HFFc6 (cell line): ENCODE measurements around the gene QKI. TPM values are rescaled to one million over a fixed set of nuclear protein-coding genes. Genes with fewer than 3 reads are reported as not detected.

Experiments used
- DNase-seq: peaks from one replicate; pipeline ENCODE4 v3.0.0-alpha.2; 2018
- H3K27ac Mint-ChIP-seq: 2 replicates; pipeline ENCODE4 v1.8.0; 2020; ENCODE audit warnings: mild to moderate bottlenecking, mixed read lengths
- H3K27me3 Mint-ChIP-seq: 2 replicates; pipeline ENCODE4 v1.8.0; 2021; ENCODE audit warnings: mild to moderate bottlenecking, moderate library complexity, mixed read lengths; ENCODE audit not compliant: insufficient read depth
- H3K36me3 Mint-ChIP-seq: 2 replicates; pipeline ENCODE4 v1.8.0; 2021; ENCODE audit warnings: low read depth, mixed read lengths
- H3K4me1 Mint-ChIP-seq: 2 replicates; pipeline ENCODE4 v1.8.0; 2020; ENCODE audit warnings: low read depth, mixed read lengths
- H3K4me3 Mint-ChIP-seq: 2 replicates; pipeline ENCODE4 v1.8.0; 2020; ENCODE audit warnings: mild to moderate bottlenecking, moderate library complexity, mixed read lengths
- H3K9me3 Mint-ChIP-seq: 2 replicates; pipeline ENCODE4 v1.8.0; 2020; ENCODE audit warnings: mild to moderate bottlenecking, mixed read lengths
- CTCF ChIP-seq: fragments of 200-600 bp; sonication (generic); IDR thresholded peaks from 2 replicates; pipeline ENCODE4 v1.5.0; 2021; ENCODE audit warnings: antibody characterized with exemption, mild to moderate bottlenecking
- total RNA-seq, 6 experiments: library from RNA; stranded (reverse); fragmentation: NEBNext Ultra II Directional; extraction: Animal tissue kit (Norgen Biotek cat#: 25700); gene quantifications; 2 replicates in 1 of 6; 3 replicates in 5 of 6; pipeline ENCODE4 v1.2.3, GENCODE V29; 2021

The QKI gene
- total RNA-seq, 6 experiments from 2014 or later: 71.3 to 90.5 (median 85.1) TPM

GRCh38 chr6:163402616-163403015, 11.9 kb upstream of the QKI start:
- TF ChIP-seq CTCF: no peak
- Mint-ChIP-seq H3K4me1 (peaks cover 15% of the 10 kb centered on the region), H3K27ac (no peak overlapping the region), H3K4me3 (no peak overlapping the region), H3K9me3 (no peaks in the 10 kb centered on the region), H3K36me3 (no peaks in the 10 kb centered on the region), H3K27me3 (peaks cover 10% of the 10 kb centered on the region)
- no peak for DNase-seq

- Mint-ChIP-seq H3K9me3 (no peaks in the 10 kb centered on the region), H3K36me3 (no peaks in the 10 kb centered on the region), H3K4me3 (no peak overlapping the region), H3K4me1 (peaks cover 15% of the 10 kb centered on the region), H3K27me3 (peaks cover 4% of the 10 kb centered on the region), H3K27ac (no peak overlapping the region)
- DNase-seq: no peak
- TF ChIP-seq CTCF: no peak
Observed at GRCh38 chr6:163404825-163405265, 9.7 kb upstream of the QKI start.

- no peaks in the 10 kb centered on the region for H3K36me3 Mint-ChIP-seq
- peaks cover 15% of the 10 kb centered on the region for H3K4me1 Mint-ChIP-seq
- peaks cover 4% of the 10 kb centered on the region for H3K27me3 Mint-ChIP-seq
- DNase-seq: no peak
- peak overlapping the region; percentile 87 for H3K4me3 Mint-ChIP-seq
- H3K27ac Mint-ChIP-seq: peak overlapping the region; percentile 88
- H3K9me3 Mint-ChIP-seq: no peaks in the 10 kb centered on the region
- no peak for TF ChIP-seq CTCF
Observed at GRCh38 chr6:163405412-163406309, 8.9 kb upstream of the QKI start.

- Mint-ChIP-seq H3K27ac (peak overlapping the region; percentile 88), H3K36me3 (peaks cover 3% of the 10 kb centered on the region), H3K4me3 (peak overlapping the region; percentile 87), H3K4me1 (peaks cover 15% of the 10 kb centered on the region), H3K9me3 (no peaks in the 10 kb centered on the region), H3K27me3 (peaks cover under 1% of the 10 kb centered on the region; the same call in 1 of the 2 replicates)
- no peak for TF ChIP-seq CTCF
- DNase-seq: no peak
Observed at GRCh38 chr6:163406366-163406765, 8.2 kb upstream of the QKI start.

- H3K36me3 Mint-ChIP-seq: peaks cover 4% of the 10 kb centered on the region
- DNase-seq: no peak
- peaks cover 15% of the 10 kb centered on the region for H3K4me1 Mint-ChIP-seq
- no peaks in the 10 kb centered on the region for H3K9me3 Mint-ChIP-seq
- no peak for TF ChIP-seq CTCF
- H3K27ac Mint-ChIP-seq: no peak overlapping the region
- H3K4me3 Mint-ChIP-seq: no peak overlapping the region
- peaks cover 2% of the 10 kb centered on the region; the same call in 1 of the 2 replicates for H3K27me3 Mint-ChIP-seq
Observed at GRCh38 chr6:163406830-163407229, 7.7 kb upstream of the QKI start.
